GM23338 (cell line): ENCODE data around the gene ABCC5. TPM values are rescaled to one million over a fixed set of nuclear protein-coding genes. Genes with fewer than 3 reads are reported as not detected.

Source experiments
- ATAC-seq: fragments of 200-7000 bp; cut with Tn5 transposase; 3 replicates; pipeline ENCODE4 v1.9.1; 2020
- DNase-seq: peaks from one replicate; pipeline ENCODE4 v3.0.0-alpha.2; 2015; ENCODE audit warnings: low spot score
- H2AFZ ChIP-seq: fragments of 200-600 bp; sonication (generic); 2 replicates; pipeline ENCODE4 v1.8.0; 2016; ENCODE audit warnings: antibody characterized with exemption, mild to moderate bottlenecking, moderate library complexity
- H3F3A ChIP-seq: fragments of 200-600 bp; sonication (generic); replicated peaks from 2 replicates; pipeline ENCODE4 v1.8.0; 2017; ENCODE audit warnings: antibody characterized with exemption, mixed run types, low read depth
- H3K27ac ChIP-seq: fragments of 200-600 bp; sonication (generic); 2 replicates; pipeline ENCODE4 v1.6.1; 2016; ENCODE audit warnings: low read depth
- H3K27me3 ChIP-seq: fragments of 200-600 bp; sonication (generic); 2 replicates; pipeline ENCODE4 v1.8.0; 2016; ENCODE audit warnings: mild to moderate bottlenecking, mixed run types, moderate library complexity; ENCODE audit not compliant: insufficient read depth
- H3K36me3 ChIP-seq: fragments of 200-600 bp; sonication (generic); 2 replicates; pipeline ENCODE4 v1.8.0; 2016; ENCODE audit warnings: mild to moderate bottlenecking; ENCODE audit not compliant: insufficient read depth
- H3K4me1 ChIP-seq: fragments of 200-600 bp; sonication (generic); 2 replicates; pipeline ENCODE4 v1.8.0; 2016; ENCODE audit warnings: mild to moderate bottlenecking, moderate library complexity; ENCODE audit not compliant: insufficient read depth
- H3K4me2 ChIP-seq: fragments of 200-600 bp; sonication (generic); 2 replicates; pipeline ENCODE4 v1.7.1; 2017; ENCODE audit warnings: mixed run types
- H3K4me3 ChIP-seq: fragments of 200-600 bp; sonication (generic); 2 replicates; pipeline ENCODE4 v1.6.1; 2016; ENCODE audit warnings: mixed run types
- H3K79me2 ChIP-seq: fragments of 200-600 bp; sonication (generic); replicated peaks from 2 replicates; pipeline ENCODE4 v1.8.0; 2017; ENCODE audit warnings: mild to moderate bottlenecking; ENCODE audit not compliant: insufficient read depth
- H3K9me2 ChIP-seq: fragments of 200-600 bp; sonication (generic); 2 replicates; pipeline ENCODE4 v1.8.0; 2017; ENCODE audit not compliant: insufficient read depth
- H4K20me1 ChIP-seq: fragments of 200-600 bp; sonication (generic); replicated peaks from 2 replicates; pipeline ENCODE4 v1.8.0; 2017; ENCODE audit warnings: mild to moderate bottlenecking; ENCODE audit not compliant: insufficient read depth
- H3K27ac Mint-ChIP-seq: 2 replicates; pipeline ENCODE4 v1.8.0; 2020; ENCODE audit warnings: inconsistent platforms, mild to moderate bottlenecking, moderate library complexity, mixed read lengths
- H3K27me3 Mint-ChIP-seq: 3 replicates; pipeline ENCODE4 v1.8.0; 2022; ENCODE audit warnings: low read depth, mild to moderate bottlenecking, moderate library complexity, mixed read lengths, inconsistent platforms; ENCODE audit not compliant: insufficient read depth, poor library complexity
- H3K36me3 Mint-ChIP-seq: 3 replicates; pipeline ENCODE4 v1.8.0; 2021; ENCODE audit warnings: low read depth, mild to moderate bottlenecking, inconsistent platforms, moderate library complexity, mixed read lengths
- H3K4me1 Mint-ChIP-seq: 3 replicates; pipeline ENCODE4 v1.8.0; 2020; ENCODE audit warnings: mild to moderate bottlenecking, inconsistent platforms, mixed read lengths
- H3K4me3 Mint-ChIP-seq: 3 replicates; pipeline ENCODE4 v1.8.0; 2021; ENCODE audit warnings: moderate library complexity, mild to moderate bottlenecking, inconsistent platforms, mixed read lengths
- H3K9me3 Mint-ChIP-seq: 3 replicates; pipeline ENCODE4 v1.8.0; 2020; ENCODE audit warnings: moderate library complexity, mild to moderate bottlenecking, inconsistent platforms, mixed read lengths
- CTCF ChIP-seq, 2 experiments: fragments of 200-600 bp in 1 of 2; sonication (generic) in 1 of 2; conservative IDR thresholded peaks; 2 replicates each; pipeline versions ENCODE4 v1.5.1 to v1.6.1; 2016 to 2017; ENCODE audit warnings: antibody characterized with exemption in 2 of 2, low read depth in 2 of 2, mild to moderate bottlenecking in 2 of 2, moderate library complexity in 1 of 2
- ETS1 ChIP-seq: IDR thresholded peaks from 2 replicates; pipeline ENCODE4 v1.6.1; 2016; ENCODE audit warnings: antibody characterized with exemption
- EZH2 ChIP-seq: fragments of 200-600 bp; sonication (generic); IDR thresholded peaks from one replicate; pipeline ENCODE4 v1.8.0; 2017; ENCODE audit warnings: antibody characterized with exemption, mild to moderate bottlenecking, low read depth; ENCODE audit not compliant: unreplicated experiment
- POLR2AphosphoS5 ChIP-seq: IDR thresholded peaks from 2 replicates; pipeline ENCODE4 v1.6.1; 2016; ENCODE audit warnings: antibody characterized with exemption, low read depth
- ZNF114 ChIP-seq: fragments of 250-450 bp; sonication (Bioruptor Pico); IDR thresholded peaks from 2 replicates; pipeline ENCODE4 v1.5.0; 2020; ENCODE audit warnings: mild to moderate bottlenecking, moderate library complexity
- ZNF462 ChIP-seq: fragments of 250-450 bp; sonication (Bioruptor Pico); IDR thresholded peaks from 2 replicates; pipeline ENCODE4 v1.5.0; 2020; ENCODE audit warnings: mild to moderate bottlenecking, moderate library complexity
- polyA plus RNA-seq: library from polyadenylated mRNA; unstranded; fragments of >200 nt; fragmentation: Nextera tagmentation; extraction: Ambion mirVana; gene quantifications from 2 replicates; pipeline ENCODE4 v1.2.1, GENCODE V29; 2016
- total RNA-seq: library from RNA; depleted of rRNA; stranded (reverse); fragments of >200 nt; shearing (Covaris generic); gene quantifications from 2 replicates; pipeline ENCODE4 v1.2.3, GENCODE V29; 2014

The ABCC5 gene
- total and polyA plus RNA-seq, 2 experiments from 2014 or later, result 14.0 to 39.9 TPM

GRCh38 chr3:184004476-184004875, 13.2 kb downstream of the ABCC5 start (continued):
- TF ChIP-seq ZNF114 (CRISPR knock-in tag) (no peak), POLR2AphosphoS5 (no peak), CTCF (conservative IDR thresholded peaks at IDR 0.05; ENCODE audit: low read depth in 2 of 2) (no peak), ETS1 (no peak), EZH2 (no peak)

GRCh38 chr3:184003187-184003967, 14.3 kb downstream of the ABCC5 start:
- Mint-ChIP-seq H3K4me3 (no peak overlapping the region), H3K36me3 (peaks cover 3% of the 10 kb centered on the region; the same call in 1 of the 3 replicates), H3K27me3 (no peaks in the 10 kb centered on the region), H3K9me3 (no peaks in the 10 kb centered on the region), H3K27ac (no peak overlapping the region; the same call in 1 of the 2 replicates), H3K4me1 (peaks cover 10% of the 10 kb centered on the region; the same call in 2 of the 3 replicates)
- no peak overlapping the region for H3K4me3 ChIP-seq
- no peak overlapping the region for H3K27ac ChIP-seq
- peaks cover 36% of the 10 kb centered on the region for H3K79me2 ChIP-seq
- peaks cover 10% of the 10 kb centered on the region for H4K20me1 ChIP-seq
- no peak for TF ChIP-seq ZNF462 (CRISPR knock-in tag)
- no peak overlapping the region for H2AFZ ChIP-seq
- no peaks in the 10 kb centered on the region for H3K36me3 ChIP-seq
- no peak overlapping the region for H3K4me2 ChIP-seq
- H3F3A ChIP-seq, result no peaks in the 10 kb centered on the region
- H3K27me3 ChIP-seq, result no peaks in the 10 kb centered on the region
- DNase-seq (no peak), ATAC-seq (no peak)
- H3K4me1 ChIP-seq, result no peaks in the 10 kb centered on the region
- H3K9me2 ChIP-seq, result no peaks in the 10 kb centered on the region
